NCI-H2107 (cell line): ENCODE measurements around the gene EPN1.
A peak's percentile ranks its signal among the peaks of the same experiment; 100 is the strongest.

ENCODE experiments used
- DNase-seq: peaks from one replicate; lab custom pipeline; 2025; lab: John Stamatoyannopoulos, UW

EPN1 gene

DNA sequence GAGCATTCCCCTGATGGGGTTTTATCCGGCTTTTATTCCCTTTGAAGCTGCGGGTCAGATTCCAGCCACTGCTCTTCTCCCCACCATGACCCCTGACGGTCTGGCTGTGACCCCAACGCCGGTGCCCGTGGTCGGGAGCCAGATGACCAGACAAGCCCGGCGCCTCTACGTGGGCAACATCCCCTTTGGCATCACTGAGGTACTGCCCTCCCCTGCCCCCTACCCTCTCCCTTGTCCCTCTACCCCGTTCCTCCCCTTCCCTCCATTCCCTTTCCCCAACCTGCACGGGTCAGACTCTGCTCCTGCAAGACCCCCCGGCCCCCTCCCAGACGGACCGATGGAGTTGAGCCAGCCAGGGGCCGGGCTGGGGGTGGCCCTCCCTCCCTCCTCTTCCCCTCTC is 14.0 kb upstream of the EPN1 start:
- no peak for DNase-seq

DNA sequence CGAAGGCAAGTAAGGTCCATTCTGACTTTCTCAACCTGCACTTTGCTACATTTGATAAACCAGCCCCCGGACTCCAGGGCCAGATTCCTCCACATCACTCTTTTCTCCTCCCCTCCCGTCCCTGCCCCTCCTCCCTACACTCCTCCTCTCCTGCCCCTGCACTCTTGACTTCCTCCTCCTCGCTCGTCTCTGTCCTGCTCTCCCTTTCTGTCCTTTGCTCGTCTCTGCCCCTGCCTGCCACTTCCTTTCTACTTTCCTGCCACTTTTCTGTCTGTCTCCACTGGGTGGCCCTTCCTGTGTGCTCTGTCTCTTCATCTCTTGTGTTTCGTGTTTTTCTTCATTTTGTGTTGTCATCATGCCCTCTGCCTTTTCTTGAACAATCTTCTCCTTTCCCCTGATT is 13.2 kb upstream of the EPN1 start:
- DNase-seq, result no peak

DNA sequence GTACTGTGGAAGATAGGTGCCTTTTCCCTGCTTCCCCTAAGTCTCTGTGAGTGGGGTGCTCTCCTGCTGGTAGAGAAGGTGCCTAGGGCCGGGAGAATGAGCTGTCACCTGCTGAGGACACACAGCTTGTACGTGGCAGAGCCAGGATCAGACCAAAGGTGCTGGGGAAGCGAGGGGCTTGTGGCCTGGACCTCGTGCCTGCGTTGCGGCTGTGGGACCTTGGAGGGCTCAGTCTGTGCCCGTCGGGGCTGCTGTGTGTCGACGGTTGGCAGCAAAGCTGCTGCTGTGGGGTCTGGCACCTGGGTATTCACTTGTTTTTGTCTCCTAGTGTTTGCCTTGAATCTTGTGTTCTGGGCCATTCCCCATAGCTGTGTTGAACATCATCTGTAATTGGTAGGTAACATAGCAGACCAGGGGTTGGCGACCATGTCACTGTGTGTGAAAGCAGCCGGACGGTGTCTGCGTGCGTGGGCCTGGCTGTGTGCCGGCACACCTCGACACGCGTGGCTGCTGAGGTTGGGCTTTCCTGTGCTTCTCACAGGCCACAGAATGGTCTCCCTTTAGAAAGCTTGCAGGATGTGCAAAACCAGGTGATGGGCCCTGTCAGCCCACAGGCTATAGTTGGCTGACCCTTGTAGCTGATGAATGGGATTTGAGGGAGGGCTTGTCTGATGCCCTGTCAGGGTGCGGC is 11.0 kb upstream of the EPN1 start:
- no peak for DNase-seq

DNA sequence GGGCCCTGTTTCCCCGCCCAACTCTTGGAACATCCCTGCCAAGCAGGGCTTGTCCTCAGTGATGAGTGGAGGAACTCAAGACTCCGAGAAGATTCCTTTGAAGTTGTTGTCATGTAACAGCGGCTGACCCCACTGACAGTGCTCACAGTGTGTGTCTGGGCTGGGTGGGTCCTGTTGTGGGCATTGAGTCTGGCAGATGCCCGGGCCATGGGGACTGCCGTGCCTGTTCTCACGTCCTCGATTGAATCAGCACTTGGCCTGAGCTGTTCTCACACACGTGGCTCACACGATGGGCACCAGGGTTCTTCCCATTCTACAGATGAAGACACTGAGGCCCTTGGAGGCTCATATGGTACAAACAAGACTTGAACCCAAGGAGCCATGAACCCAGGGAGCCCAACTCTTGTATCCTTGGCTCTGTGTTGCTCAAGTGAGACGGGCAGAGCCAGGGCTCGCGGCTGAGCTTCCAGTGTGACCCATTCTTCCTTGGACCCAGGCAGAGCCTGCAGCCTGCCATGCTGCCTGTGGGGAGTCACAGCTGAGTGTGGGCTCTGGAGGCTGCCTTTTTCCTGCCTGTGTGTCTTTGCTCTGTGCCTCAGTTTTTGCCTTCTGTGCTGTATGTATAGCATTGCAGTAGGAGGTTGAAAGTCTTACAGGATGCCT is 8.6 kb upstream of the EPN1 start:
- no peak for DNase-seq

DNA sequence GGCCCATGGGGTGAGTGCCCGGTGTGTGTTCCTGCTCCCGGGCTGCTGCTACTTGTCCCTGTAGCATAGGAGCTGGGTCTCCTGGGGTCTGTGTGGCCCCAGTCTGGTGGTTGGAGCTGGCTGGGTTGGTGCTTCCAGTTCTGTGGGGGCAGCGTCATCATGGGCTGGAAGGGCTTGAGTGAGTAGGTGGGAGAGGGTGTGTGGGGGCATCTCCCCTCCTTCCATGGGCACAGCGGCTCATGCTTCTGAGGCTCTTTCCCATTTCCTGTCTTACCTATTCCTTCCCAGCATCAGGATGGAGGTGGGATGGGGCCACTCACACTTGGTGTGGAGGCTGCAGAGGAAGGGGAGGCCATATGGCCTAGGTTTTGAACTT is 8.0 kb upstream of the EPN1 start:
- no peak for DNase-seq

DNA sequence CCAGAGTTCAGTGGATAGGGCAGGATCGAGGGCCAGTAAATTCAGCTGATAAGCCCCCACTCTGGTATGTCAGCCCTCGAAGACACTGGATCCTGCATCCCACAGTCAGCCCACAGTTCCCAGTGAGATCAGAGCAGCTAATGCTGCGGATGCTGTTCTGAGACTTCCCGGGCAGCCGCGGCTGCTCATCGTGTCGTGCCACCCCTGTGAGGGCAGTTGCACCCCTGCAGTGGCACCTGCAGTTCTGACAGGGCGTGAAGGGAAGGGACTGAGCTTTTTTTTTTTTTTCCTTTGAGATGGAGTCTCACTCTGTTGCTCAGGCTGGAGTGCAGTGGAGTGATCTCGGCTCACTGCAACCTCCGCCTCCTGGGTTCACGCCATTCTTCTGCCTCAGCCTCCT is 7.5 kb upstream of the EPN1 start:
- no peak for DNase-seq

DNA sequence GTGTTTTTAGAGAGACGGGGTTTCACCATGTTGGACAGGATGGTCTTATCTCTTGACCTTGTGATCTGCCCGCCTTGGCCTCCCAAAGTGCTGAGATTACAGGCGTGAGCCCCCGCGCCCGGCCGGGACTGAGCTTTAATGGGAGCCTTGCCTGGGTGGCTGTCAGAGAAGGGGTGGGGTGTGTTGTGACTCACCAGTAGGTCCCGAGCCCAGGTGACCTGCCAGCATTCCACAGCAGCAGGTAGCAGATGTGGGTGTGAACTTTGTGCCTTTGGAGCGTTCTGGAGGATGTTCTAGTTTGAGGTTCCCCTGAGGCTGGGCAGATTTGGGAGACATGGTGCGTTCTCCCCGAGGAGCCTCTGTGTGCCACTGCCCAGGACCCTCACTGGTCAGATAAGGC is 7.1 kb upstream of the EPN1 start:
- DNase-seq, result no peak

DNA sequence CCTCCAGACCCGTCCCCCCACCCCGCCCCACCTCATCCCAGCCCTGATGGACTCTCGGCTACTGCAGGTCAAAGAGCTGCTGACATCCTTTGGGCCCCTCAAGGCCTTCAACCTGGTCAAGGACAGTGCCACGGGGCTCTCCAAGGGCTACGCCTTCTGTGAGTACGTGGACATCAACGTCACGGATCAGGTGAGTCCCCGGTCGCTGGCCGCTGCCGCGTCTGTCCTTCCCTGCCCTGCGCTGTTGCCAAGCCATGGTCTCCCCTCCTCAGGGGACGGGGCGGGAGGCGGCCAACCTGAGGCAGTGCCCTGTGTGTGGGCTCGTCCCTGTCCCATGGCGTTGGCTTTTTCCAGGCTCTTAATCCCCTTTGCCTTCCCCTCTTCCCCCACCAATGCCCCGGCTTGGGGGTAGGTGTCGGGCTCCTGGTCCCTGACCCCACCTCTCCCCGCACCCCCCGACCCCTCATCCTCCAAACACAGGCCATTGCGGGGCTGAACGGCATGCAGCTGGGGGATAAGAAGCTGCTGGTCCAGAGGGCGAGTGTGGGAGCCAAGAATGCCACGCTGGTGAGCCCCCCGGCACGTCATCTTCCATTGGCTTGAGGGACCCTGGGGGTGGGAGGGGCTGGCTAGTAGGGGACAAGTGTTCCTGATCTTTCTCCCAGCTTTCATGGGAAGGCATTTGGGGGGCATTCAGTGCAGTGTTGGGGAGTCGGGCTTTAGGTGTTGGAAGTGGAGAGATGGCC is 6.2 kb upstream of the EPN1 start:
- DNase-seq, result no peak

DNA sequence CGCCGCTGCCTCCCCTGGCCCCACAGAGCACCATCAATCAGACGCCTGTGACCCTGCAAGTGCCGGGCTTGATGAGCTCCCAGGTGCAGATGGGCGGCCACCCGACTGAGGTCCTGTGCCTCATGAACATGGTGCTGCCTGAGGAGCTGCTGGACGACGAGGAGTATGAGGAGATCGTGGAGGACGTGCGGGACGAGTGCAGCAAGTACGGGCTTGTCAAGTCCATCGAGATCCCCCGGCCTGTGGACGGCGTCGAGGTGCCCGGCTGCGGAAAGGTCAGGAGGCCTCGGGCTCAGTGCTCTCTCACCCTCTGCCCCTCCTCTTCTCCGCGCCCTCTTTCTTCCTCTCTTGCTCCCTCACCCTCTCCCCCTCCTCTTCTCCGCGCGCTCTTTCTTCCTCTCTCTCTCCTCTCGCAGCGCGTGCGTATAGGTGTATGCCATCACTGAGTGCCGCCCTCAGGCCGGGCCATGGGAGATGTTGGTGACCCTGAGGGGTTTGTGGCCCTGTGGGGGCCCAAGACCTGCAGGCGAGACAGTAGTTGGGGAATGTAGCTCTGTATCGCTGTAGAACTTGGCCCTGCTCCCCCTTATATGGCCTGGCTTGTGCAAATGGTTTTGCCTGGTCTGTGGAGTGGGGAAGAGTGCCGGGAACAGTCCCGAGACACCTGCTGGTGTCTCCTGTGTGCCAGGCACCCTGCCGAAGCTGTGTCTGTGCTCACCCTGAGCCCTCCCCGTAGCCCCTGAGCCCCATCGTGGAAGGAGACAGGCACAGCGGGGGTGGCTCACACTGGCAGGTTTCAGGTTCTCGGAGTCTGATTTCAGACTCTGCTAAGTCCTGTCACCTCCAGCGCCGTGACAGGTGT is 5.4 kb upstream of the EPN1 start:
- peak; percentile 55 for DNase-seq

DNA sequence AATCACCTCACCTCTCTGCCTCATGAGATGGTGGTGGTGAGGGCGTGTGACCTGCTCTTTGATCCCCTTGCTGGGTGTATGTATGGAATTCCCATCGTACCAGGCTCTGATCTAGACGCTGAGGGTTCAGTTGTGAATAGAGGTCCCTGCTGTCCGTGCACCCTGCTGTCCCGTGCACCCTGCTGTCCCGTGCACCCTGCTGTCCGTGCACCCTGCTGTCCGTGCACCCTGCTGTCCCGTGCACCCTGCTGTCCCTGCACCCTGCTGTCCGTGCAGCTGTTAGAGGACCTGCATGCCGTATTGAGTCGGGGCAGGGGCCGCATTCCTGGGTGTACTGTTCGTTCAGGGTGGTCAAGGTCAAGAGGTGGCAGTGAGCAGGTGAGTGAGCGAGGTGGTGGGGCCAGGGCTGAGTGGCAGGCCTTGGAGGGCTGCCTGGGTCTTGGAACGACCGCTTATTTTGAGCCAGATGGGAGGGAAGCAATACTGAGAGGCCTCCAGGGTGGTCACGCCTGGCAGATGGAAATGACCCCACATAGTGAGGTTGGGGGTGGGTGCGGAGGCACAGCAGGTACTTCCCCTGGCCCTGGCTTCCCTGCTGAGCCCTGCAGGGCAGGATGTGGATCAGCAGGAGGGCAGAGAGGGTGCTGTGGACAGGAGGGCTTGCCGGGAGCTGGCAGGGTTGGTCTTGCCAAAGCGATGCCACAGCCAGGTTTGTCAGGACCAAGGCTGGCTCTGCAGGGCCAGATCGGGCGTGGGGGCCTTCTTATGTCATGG is 4.6 kb upstream of the EPN1 start:
- peak; percentile 55 for DNase-seq

DNA sequence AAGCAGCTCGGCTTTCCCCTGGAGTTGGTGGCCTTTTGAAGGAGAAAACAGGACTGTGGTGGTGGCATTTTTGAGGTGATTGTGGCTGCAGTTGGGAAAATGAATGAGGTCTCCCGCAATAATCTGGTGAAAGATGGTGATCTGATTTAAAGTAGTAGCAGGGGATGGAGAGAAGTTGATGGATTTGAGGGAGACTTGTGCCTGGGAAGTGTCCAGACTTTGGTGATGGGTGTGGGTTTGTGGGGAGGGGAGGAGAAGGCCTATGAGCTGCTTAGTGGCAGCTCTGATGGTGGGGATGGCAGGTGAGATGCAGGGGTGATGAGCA is 4.0 kb upstream of the EPN1 start:
- DNase-seq, result no peak

DNA sequence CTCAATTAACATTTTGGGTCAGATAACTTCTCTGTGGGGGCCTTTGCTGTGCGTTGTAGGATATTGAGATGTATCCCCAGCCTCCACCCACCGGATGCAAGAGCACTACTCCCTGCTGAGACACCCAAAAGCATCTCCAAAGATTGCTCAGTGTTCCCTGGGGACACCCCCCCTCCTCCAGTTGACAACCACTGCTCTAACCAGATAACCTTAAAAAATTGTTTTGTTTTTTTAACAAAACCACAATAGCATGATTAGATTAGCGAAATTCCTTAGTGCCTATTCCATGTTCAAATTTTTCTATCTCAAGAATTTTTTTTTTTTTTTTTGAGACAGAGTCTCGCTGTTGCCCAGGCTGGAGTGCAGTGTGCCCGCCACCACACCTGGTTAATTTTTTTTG is 2.6 kb upstream of the EPN1 start:
- DNase-seq, result no peak

DNA sequence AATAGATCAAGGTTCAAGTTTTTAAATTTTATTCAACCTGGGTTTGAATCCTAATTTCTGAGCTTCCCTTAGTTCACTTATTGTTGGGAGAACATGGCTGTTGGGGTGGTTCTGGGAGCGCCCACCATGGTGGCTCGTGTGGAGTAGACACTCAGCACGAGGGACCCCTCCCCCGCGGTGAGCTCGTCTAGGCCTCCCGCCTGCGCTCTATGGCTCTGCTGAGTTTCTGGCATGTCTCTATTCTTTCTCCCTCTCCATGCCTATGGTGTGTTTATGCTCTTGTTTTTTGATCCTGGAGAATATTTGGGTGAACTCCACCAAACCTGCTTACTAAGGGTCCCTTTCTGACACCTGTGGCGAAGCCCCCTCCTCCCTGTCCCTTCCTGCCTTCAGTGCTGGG is 1.6 kb upstream of the EPN1 start:
- DNase-seq, result no peak

DNA sequence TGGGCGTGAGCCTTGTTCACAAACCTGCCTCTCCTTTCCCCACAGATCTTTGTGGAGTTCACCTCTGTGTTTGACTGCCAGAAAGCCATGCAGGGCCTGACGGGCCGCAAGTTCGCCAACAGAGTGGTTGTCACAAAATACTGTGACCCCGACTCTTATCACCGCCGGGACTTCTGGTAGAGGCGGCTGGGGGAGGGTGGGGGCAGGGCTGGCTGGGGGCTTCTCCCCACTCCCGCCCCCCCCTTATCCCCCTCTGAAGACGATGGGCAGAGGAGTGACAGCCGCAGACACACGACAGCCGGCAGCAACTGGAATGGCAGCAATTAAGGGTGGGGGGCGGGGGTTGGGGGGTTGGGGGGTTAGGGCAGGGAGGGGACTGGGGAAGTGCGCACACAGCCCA is 1.1 kb upstream of the EPN1 start:
- no peak for DNase-seq

DNA sequence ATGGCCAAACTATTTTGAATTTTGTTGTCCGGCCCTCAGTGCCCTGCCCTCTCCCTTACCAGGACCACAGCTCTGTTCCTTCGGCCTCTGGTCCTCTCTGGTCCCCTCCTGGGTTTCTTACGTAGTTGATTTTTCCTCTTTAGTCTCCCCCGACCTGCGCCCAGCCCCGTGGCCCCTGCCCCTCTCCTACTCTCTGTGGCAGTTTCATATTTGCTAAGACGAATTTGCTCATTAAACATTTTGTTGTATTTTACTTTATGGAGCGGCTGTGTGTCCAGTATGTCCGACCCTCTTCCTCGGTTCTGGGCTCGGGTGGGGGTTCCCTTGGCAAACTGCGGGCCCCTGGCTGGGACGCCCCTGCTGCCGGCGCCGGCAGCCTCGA is 576 bp upstream of the EPN1 start:
- no peak for DNase-seq

DNA sequence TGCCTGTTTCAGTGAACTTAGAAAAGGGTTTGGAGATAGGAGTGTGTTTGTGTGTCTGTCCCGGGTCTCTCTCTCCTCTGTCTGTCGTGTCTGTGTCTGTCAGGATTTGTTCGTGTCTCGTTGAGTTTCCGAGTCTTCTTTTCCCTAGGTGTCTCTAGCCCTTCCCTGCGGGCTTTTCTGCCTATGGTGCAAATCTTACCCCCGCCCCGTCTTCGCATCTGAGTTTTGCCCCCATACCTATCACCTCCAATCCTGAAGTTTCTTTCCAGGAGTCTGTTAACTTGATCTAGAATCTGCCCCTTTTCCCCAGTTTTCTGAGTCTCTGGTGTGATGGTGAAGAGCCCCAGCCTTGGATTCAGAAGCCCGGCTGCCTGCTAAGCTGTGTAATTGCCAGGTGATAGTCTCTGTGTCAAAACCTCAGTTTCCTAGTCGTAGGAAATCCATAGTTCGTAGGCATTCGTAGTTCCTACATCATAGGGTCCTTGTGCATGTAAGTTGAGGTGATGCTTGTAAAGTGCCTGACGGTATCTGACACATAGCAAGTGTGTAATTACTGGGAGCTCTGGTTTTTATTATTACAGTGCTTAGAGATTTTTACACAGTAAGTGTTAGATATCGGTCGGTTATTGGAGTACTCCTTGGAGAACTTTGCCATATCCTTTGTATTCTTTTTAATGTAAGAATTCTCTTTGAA is 782 bp downstream of the EPN1 start:
- no peak for DNase-seq

DNA sequence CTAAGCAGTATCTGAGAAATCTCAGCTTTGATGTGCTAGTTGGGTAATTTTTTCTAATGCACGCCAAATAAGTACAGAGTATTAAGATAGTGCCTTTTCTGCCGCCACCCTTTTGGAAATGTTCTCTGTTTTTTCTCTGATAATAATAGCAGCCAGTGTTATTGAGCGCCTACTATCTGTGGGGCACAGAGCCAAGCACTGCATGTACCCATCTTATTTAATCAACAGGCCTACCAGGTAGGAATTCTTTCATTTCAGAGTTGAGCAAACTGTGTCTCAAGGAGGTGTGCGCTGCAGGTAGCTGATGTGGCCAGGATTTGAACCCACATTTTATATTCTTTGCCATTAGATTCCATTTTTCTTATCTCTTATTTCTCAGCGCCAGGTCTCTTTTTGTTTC is 1.4 kb downstream of the EPN1 start:
- DNase-seq, result no peak

DNA sequence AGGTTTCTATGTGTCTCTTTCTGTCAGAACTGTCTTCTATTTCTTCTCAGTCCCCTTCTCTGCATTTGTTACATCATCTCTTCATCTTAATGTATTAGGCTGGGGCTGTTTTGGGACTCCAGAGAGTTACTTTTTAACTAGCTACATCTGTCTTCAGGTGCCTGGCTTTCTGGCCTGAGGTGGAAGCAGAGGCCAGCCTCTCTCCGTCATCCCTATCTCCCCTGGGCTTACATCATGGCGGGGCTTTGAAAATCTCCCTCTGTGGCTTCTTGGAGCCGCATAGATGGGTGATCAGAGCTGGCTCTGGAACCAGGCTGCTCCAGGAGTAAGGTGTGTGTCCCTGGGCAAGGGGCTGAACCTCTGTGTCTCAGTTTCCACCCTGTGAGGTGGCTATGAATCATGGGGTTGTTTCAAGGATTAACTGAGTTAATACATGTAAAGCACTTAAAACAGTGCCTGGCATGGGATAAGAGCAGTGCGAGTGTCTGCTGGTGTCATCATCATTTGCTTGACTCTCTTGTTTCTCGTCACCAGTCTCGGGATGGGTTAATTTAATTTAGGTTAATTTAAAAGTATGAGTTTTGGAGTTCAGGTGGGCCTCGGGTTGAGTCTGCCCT is 2.0 kb downstream of the EPN1 start:
- DNase-seq, result no peak

DNA sequence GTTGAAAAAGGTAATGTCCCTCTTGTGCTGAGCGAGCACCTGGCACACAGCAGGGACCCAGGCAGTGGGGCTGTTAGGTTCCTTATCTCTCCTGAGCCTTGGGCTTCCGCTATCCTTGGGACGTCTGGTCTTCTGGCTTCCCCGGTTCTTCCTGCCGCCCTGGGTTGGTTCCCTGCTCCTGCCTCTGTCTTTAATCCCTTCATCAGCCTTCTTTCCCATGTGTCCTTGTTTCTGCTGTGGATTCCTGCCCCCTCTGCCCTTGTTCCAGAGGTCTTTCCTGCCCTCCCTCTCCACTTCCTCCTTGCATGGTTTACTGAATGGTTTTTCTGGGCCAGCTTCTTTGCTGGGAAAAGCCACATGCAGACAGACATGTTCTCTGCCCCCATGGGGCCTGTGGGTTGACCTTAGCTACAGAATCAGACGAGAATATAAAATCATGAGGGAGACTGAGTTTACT is 2.6 kb downstream of the EPN1 start:
- DNase-seq, result no peak

DNA sequence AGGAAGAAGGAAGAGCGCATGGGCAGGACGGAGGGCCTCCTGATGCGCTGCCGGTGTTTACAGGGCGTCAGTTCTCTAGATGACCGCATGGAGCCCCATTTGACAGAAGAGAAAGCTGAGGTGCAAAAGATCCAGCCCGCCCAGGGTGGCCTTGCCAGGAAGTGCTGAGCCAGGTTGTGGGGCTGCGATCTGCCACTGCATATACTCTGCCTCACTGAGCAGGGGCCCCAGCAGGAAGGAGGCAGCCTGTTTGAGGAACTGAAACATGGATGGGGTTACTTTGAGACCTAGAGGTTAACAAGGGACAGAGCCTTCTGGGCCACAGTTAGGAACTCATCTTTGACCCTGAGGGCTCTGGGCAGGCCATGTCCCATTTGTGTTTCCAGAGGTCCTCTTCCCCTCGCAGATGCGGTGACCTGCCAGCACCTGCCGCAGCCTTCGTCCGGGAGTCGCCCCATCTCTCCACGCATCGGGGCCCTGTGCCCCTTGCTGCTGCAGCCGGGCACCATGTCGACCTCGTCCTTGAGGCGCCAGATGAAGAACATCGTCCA is 3.2 kb downstream of the EPN1 start:
- no peak for DNase-seq
